GM13976 (cell line): ENCODE measurements around the gene YTHDF1.

Source experiments
- DNase-seq: peaks from one replicate; pipeline ENCODE4 v3.0.0; 2012; ENCODE audit warnings: low spot score
- CTCF ChIP-seq: IDR thresholded peaks from 2 replicates; pipeline ENCODE4 v1.5.1; 2012; ENCODE audit warnings: borderline replicate concordance, mild to moderate bottlenecking; ENCODE audit not compliant: insufficient read depth; ENCODE audit errors: extremely low read depth, missing control alignments, control extremely low read depth
- in situ Hi-C: fragments of 300-500 bp; cut with MboI; formaldehyde crosslinking; loops from one replicate; pipeline ENCODE4 v1.12.0; 2022; ENCODE audit warnings: low sequenced_read_pairs, mixed read lengths, inconsistent platforms; ENCODE audit not compliant: unreplicated experiment

YTHDF1 gene

GRCh38 chr20:63152322-63153253 lies 63.3 kb downstream of the YTHDF1 start:
- DNase-seq: no peak
- no peak for TF ChIP-seq CTCF
- in situ Hi-C loops: no loop called here

- in situ Hi-C loops: no loop called here
- no peak for DNase-seq
- TF ChIP-seq CTCF: no peak
Measured at GRCh38 chr20:63151554-63152321, 64.2 kb downstream of the YTHDF1 start.

GRCh38 chr20:63150911-63151531 lies 64.9 kb downstream of the YTHDF1 start:
- TF ChIP-seq CTCF: no peak
- no peak for DNase-seq
- in situ Hi-C loops: no loop called here

GRCh38 chr20:63150391-63150898 lies 65.5 kb downstream of the YTHDF1 start:
- no peak for DNase-seq
- in situ Hi-C loops: no loop called here
- no peak for TF ChIP-seq CTCF

- no peak for DNase-seq
- in situ Hi-C loops: no loop called here
- no peak for TF ChIP-seq CTCF
Measured at GRCh38 chr20:63149531-63150192, 66.3 kb downstream of the YTHDF1 start.

GRCh38 chr20:63148696-63149095 lies 67.2 kb downstream of the YTHDF1 start:
- no peak for TF ChIP-seq CTCF
- no peak for DNase-seq
- in situ Hi-C loops: no loop called here
